ENCODE results near the gene PRPH2.

DNA sequence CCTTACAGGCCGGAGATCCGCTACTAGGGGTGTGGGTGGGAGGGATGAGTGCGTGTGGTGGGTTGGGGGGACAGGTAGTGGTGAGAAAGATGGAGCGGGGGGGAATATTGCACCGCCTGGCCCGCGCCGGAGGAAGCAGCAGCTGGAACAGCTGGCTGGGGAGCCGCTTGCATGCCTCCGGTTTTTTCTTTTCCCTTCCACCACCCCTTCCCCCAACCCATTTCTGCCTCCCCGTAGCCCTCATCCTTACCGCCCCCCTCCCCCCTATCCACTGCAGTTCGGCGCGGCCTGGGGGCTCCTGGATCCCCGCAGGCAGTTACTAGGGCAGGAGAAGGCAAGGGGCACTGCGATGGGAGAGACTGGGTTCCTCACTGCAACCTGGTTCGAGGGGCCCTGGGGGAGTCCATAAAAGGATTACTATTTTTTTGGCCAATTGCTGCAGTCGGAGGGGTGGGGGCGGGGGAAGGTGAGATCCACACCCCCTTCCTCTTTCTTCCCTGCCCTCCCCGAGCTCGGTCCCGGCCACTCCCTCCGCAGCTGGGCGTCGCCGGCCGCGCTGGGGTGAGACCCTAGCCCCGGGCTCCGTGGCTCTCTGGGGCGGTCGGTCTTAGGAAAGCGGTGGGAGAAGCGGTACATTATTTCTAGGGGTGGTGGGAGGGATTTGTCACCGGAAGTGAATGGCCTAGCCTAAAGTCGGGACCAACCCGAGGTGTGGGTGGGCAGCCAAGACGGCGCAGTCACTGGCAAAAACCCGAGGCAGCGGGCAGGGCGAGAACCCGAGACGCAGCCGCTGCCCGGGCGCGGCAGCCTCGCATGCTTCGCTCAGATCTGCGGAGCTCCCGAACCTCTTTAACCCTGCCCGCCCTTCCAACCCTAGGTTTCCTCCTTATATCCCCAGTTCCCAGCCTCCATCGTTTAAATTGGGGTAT is 24.3 kb upstream of the PRPH2 start:
- TF ChIP-seq CTCF (IDR thresholded peaks at IDR 0.05), result peak in 1 of 4 experiments; percentile 9
- TF ChIP-seq EP300 (IDR thresholded peaks at IDR 0.05), result no peak
- peak; percentile 78 to 88 for TF ChIP-seq POLR2A (IDR thresholded peaks at IDR 0.05)
- peak; percentile 96 for TF ChIP-seq POLR2AphosphoS5 (IDR thresholded peaks at IDR 0.05)

All from gastroesophageal sphincter (tissue), 3 donors.